Measurements from ENCODE around the gene TNFRSF4. TPM values are rescaled to one million over a fixed set of nuclear protein-coding genes. Genes with fewer than 3 reads are reported as not detected.

The TNFRSF4 gene
- total and polyA plus RNA-seq, 2 donors (not counting 1 experiment from before 2014, with no cell fraction given), result 0.05 to 0.17 TPM

DNA sequence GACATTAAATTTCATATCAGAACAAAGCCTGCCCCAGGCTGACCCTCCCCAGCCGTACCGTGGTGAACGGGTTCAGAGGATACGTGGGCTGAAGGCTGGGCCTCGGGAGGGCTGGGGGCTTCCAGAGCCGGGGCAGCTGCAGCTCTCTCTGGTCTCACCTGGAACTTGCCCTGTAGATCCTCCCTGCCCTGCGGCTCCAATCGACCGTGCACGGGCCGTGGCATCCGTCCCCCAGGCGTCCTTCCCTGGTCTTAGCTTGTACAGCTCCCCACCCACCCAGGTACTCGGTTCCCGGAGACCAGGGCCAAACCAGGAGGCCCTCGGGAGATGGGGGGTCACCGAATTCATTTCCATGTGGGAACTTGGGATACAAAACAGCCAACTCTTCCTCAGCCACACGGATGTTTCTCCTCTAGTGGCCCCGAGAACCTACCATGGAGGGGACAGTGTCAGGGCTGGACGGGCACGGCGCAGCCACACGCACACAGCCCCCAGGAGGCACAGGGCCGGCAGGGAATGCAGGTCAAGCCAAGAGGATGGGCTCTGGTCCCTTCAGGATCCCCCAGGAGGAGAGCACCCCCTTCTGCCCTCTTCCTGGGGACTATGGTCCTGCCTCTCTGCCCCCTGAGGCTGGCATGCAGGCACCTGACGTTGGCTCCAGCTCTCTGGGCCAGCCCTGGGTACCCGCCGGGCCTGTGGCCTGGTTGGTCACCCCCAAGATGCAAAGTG lies 21.2 kb upstream of the TNFRSF4 start:
- H3K4me3 ChIP-seq (replicated peaks in 1 of 4; ENCODE audit: control extremely low read depth in 1 of 4, insufficient read depth in 1 of 4, low read depth in 3 of 4, low read length in 4 of 4), result no peak overlapping the region
- H2AFZ ChIP-seq (ENCODE audit: low read length), result no peak overlapping the region
- no peaks in the 10 kb centered on the region for H4K20me1 ChIP-seq (ENCODE audit: control insufficient read depth, extremely low read depth, insufficient read depth, low read length)
- H3K4me1 ChIP-seq (ENCODE audit: control insufficient read depth, extremely low read depth, insufficient read depth, low read length), result peaks cover 7% of the 10 kb centered on the region
- H3K9me3 ChIP-seq (ENCODE audit: control insufficient read depth, insufficient read depth, low read depth, low read length), result no peaks in the 10 kb centered on the region
- TF ChIP-seq, protein P1, sequence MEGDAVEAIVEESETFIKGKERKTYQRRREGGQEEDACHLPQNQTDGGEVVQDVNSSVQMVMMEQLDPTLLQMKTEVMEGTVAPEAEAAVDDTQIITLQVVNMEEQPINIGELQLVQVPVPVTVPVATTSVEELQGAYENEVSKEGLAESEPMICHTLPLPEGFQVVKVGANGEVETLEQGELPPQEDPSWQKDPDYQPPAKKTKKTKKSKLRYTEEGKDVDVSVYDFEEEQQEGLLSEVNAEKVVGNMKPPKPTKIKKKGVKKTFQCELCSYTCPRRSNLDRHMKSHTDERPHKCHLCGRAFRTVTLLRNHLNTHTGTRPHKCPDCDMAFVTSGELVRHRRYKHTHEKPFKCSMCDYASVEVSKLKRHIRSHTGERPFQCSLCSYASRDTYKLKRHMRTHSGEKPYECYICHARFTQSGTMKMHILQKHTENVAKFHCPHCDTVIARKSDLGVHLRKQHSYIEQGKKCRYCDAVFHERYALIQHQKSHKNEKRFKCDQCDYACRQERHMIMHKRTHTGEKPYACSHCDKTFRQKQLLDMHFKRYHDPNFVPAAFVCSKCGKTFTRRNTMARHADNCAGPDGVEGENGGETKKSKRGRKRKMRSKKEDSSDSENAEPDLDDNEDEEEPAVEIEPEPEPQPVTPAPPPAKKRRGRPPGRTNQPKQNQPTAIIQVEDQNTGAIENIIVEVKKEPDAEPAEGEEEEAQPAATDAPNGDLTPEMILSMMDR (conservative IDR thresholded peaks at IDR 0.05 in 1 of 2, IDR thresholded peaks at IDR 0.05 in 1 of 2; ENCODE audit: low read depth in 1 of 2, low read length in 2 of 2), result no peak
- TF ChIP-seq EZH2 (IDR thresholded peaks at IDR 0.05; ENCODE audit: low read length, missing control alignments), result no peak
- no peak overlapping the region for H3K9ac ChIP-seq (ENCODE audit: insufficient read depth, low read length)
- peaks cover 7% of the 10 kb centered on the region for H3K36me3 ChIP-seq (ENCODE audit: control insufficient read depth, insufficient read depth, low read length)
- H3K27me3 ChIP-seq (ENCODE audit: control insufficient read depth, insufficient read depth, low read length), result no peaks in the 10 kb centered on the region
- H3K4me2 ChIP-seq (ENCODE audit: extremely low read depth, insufficient read depth, low read length), result no peak overlapping the region
- DNase-seq (ENCODE audit: low read depth in 2 of 2), result no peak
- H3K79me2 ChIP-seq (ENCODE audit: control insufficient read depth, insufficient read depth, low read length), result peaks cover 28% of the 10 kb centered on the region
- no peak overlapping the region for H3K27ac ChIP-seq (ENCODE audit: insufficient read depth, low read length)

DNA sequence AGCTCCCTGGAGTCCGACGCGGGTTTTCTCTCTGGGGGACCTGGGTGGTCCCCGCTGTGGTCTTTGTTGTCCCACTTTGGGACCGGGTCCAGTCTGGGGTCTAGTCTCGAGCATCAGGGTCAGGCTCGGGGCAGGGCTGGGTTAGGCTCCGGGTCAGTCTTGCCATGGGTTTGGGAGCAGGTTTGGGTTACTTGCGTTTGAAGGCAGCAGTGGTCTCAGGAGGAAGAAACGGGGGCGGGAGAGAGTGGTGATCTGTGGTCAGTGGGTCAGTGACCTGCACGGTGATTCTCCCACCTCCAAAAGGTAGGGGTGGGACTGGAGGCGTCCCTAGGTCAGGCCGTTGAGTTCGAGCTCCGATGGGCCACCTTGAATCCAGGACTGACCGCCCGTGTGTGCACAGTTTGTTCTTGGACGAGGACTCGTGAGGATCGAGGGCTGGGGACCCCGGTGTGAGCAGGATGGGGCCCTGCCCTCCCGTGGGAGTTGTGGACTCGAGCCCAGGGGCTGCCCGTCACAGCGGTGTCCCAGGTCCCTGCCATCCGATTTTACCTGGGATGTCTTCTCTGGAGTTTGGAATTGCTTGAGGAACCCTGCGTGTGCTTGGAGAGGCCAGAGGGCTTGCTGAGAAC lies 20.3 kb upstream of the TNFRSF4 start:
- no peak overlapping the region for H2AFZ ChIP-seq (ENCODE audit: low read length)
- H3K4me1 ChIP-seq (ENCODE audit: control insufficient read depth, extremely low read depth, insufficient read depth, low read length), result peaks cover 13% of the 10 kb centered on the region
- no peak for TF ChIP-seq EZH2 (IDR thresholded peaks at IDR 0.05; ENCODE audit: low read length, missing control alignments)
- TF ChIP-seq, protein P1 (conservative IDR thresholded peaks at IDR 0.05 in 1 of 2, IDR thresholded peaks at IDR 0.05 in 1 of 2; ENCODE audit: low read depth in 1 of 2, low read length in 2 of 2), result no peak
- H3K27me3 ChIP-seq (ENCODE audit: control insufficient read depth, insufficient read depth, low read length), result no peaks in the 10 kb centered on the region
- no peak overlapping the region for H3K27ac ChIP-seq (ENCODE audit: insufficient read depth, low read length)
- H4K20me1 ChIP-seq (ENCODE audit: control insufficient read depth, extremely low read depth, insufficient read depth, low read length), result no peaks in the 10 kb centered on the region
- H3K9me3 ChIP-seq (ENCODE audit: control insufficient read depth, insufficient read depth, low read depth, low read length), result no peaks in the 10 kb centered on the region
- H3K36me3 ChIP-seq (ENCODE audit: control insufficient read depth, insufficient read depth, low read length), result peaks cover 9% of the 10 kb centered on the region
- H3K4me3 ChIP-seq (replicated peaks in 1 of 4; ENCODE audit: control extremely low read depth in 1 of 4, insufficient read depth in 1 of 4, low read depth in 3 of 4, low read length in 4 of 4), result no peak overlapping the region
- H3K79me2 ChIP-seq (ENCODE audit: control insufficient read depth, insufficient read depth, low read length), result peaks cover 36% of the 10 kb centered on the region
- H3K4me2 ChIP-seq (ENCODE audit: extremely low read depth, insufficient read depth, low read length), result no peak overlapping the region
- H3K9ac ChIP-seq (ENCODE audit: insufficient read depth, low read length), result no peak overlapping the region
- no peak for DNase-seq (ENCODE audit: low read depth in 2 of 2)

DNA sequence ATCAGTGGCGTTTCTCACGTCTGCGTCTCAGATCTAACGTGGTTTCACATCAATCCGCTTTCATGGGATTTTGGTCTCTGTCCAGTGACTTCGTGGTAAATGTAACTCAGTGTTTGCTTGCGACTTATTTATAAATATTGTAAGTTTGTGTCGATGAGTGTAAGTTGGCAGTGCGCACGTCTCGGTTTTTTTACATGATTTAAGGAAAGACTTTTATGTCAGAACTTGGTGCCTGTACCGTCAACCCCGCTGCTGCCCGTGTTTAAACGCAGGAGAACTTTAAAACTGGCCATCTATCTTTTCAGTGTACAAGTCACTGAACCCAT lies 19.6 kb upstream of the TNFRSF4 start:
- no peak for DNase-seq (ENCODE audit: low read depth in 2 of 2)
- Histone ChIP-seq H2AFZ (ENCODE audit: low read length) (no peak overlapping the region), H3K27me3 (ENCODE audit: control insufficient read depth, insufficient read depth, low read length) (no peaks in the 10 kb centered on the region), H4K20me1 (ENCODE audit: control insufficient read depth, extremely low read depth, insufficient read depth, low read length) (no peaks in the 10 kb centered on the region), H3K9ac (ENCODE audit: insufficient read depth, low read length) (no peak overlapping the region), H3K79me2 (ENCODE audit: control insufficient read depth, insufficient read depth, low read length) (peaks cover 44% of the 10 kb centered on the region), H3K4me3 (replicated peaks in 1 of 4; ENCODE audit: control extremely low read depth in 1 of 4, insufficient read depth in 1 of 4, low read depth in 3 of 4, low read length in 4 of 4) (no peak overlapping the region), H3K9me3 (ENCODE audit: control insufficient read depth, insufficient read depth, low read depth, low read length) (no peaks in the 10 kb centered on the region), H3K27ac (ENCODE audit: insufficient read depth, low read length) (no peak overlapping the region), H3K4me2 (ENCODE audit: extremely low read depth, insufficient read depth, low read length) (no peak overlapping the region), H3K4me1 (ENCODE audit: control insufficient read depth, extremely low read depth, insufficient read depth, low read length) (peaks cover 13% of the 10 kb centered on the region), H3K36me3 (ENCODE audit: control insufficient read depth, insufficient read depth, low read length) (peaks cover 11% of the 10 kb centered on the region)
- TF ChIP-seq, protein P1 (conservative IDR thresholded peaks at IDR 0.05 in 1 of 2, IDR thresholded peaks at IDR 0.05 in 1 of 2; ENCODE audit: low read depth in 1 of 2, low read length in 2 of 2), result no peak
- TF ChIP-seq EZH2 (IDR thresholded peaks at IDR 0.05; ENCODE audit: low read length, missing control alignments), result no peak

Data from fibroblast of lung (primary cell).